ENCODE data around the gene ITGB4.

GRCh38 chr17:75722542-75723095, 1.4 kb downstream of the ITGB4 start:
- TF ChIP-seq POLR2A (IDR thresholded peaks at IDR 0.05) (no peak), CTCF (IDR thresholded peaks at IDR 0.05) (no peak)
